DMS79 (cell line): ENCODE measurements around the gene FCRLB.
"Not testable (repeated sequence)": the region's sequence is repeated elsewhere in the genome, so short reads cannot be mapped to it uniquely, and the experiment has no call there.

Experiments
- DNase-seq: peaks from one replicate; lab custom pipeline; 2025; lab: John Stamatoyannopoulos, UW

Gene FCRLB, protein sequence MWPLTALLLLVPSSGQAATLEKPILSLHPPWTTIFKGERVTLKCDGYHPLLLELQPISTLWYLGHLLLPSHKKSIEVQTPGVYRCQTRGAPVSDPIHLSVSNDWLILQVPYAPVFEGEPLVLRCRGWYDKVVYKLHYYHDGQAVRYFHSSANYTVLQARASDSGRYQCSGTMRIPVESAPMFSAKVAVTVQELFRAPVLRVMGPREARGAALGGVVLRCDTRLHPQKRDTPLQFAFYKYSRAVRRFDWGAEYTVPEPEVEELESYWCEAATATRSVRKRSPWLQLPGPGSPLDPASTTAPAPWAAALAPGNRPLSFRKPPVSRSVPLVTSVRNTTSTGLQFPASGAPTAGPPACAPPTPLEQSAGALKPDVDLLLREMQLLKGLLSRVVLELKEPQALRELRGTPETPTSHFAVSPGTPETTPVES

DNA sequence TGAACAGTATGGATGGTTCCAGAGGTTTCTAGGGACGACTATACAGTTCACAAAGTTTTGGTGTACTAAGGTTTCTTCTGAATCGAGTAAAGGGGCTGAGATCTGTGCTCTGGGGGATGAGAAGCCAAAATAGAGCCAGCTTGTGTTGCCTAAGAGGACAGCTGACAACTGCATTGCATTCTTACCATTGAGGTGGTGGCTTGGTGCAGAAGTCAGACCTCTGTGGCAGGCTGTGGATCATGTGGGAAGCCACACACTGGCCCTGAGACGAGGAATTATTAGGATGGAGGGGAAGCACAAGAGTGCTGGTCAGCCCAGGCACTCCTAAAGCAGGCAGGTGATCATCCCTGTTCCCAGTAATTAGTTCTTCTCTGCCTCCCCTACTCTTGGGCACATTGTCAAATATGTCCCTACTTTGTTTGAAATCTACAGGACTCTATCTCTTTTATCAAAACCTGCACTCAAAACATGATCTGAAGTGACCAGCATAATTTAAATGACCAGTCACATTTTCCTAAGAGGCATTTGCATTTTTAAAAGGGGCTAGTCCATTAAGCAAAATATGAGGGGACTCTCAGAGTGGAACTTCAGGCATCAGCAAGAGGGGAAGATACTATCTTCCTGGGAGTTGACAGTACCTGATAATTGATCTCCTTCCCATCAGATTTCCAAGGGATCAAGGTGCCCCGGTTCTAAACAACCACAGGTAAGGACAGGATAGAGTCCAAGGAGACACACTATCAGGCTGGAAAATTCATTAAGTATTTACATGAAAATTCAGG lies at the start of gene FCRLB:
Gene FCRLB, plus strand, starts transcription at position 589 of the 782 bp plus-strand sequence. CDS start 1,129 bp downstream, outside the sequence.
- no peak for DNase-seq

DNA sequence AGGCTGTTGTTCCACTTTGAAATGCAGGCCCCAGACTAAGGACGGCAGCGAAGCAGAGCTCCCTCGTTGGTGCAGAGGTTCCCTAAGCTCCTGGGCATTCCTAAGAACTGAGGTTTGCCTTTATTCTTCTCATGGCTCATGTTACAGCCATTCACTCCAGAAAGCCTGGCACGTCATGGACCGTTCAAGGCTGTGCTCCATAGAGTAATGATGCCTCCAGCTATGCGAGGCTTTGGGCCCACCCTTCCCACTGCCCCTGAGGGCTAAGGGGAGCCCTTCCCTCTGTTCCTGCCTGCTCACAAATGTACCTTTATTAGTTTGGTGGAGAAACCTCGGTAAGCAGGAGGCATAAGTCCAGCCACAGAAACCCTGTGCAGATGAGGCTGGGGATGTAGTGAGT lies 47.9 kb upstream of the FCRLB start:
- DNase-seq: not testable (repeated sequence)

DNA sequence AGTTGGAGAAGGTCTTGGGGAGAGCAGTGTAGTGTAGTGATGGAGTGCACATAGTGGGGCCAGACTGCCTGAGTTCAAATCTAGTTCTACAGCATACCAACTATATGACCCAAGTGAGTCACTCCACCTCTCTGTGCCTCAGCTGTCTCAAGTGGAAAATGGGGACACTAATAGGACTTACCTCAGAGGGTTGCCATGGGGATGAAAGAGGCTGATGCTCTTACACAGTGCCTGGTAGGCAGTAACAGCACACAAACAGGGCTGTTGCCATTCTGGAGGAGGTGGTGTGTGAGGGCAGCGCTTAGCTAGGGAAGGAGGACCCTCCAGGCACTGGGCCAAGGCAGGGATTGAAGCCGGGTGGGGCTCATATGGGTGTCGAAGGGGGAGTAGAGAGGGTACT lies 46.9 kb upstream of the FCRLB start:
- not testable (repeated sequence) for DNase-seq

DNA sequence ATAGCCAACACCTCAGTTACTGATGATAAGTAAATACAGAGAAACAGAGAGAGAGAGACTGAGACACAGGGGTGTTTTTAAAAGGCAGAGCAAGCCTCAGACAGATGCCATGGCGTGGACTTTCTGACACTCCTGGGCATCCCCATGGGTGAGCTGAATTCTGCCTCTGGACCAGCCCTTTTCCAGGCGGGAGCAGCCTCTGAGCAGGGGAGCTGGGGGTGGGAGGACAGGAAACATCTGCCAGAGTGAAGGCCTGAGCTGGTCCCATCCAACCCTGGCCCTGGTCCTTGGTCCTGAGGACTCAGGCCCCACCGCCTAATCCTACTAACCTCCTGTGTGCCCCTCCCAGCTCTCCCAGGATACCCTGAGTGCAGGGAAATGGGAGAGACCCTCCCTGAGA lies 46.4 kb upstream of the FCRLB start:
- not testable (repeated sequence) for DNase-seq

DNA sequence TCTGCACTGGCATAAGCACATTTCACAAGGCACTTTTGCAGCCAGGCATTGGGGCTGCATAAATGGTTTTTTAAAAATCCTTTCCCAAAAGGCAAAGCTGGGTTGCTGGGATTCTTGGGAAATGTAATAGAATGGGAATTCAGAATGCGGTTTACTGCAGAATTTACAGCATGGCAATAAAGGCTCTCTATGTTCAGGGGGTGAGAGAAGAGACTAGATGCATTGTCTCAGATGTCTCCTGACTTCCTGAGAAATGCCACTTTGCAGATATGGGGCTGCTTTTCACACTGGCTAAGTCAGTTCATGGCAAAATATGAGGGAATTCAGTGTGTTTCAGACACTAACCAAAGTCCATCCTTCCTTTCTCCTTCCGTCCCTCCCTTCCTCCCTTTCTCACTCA lies 44.9 kb upstream of the FCRLB start:
- no peak for DNase-seq

DNA sequence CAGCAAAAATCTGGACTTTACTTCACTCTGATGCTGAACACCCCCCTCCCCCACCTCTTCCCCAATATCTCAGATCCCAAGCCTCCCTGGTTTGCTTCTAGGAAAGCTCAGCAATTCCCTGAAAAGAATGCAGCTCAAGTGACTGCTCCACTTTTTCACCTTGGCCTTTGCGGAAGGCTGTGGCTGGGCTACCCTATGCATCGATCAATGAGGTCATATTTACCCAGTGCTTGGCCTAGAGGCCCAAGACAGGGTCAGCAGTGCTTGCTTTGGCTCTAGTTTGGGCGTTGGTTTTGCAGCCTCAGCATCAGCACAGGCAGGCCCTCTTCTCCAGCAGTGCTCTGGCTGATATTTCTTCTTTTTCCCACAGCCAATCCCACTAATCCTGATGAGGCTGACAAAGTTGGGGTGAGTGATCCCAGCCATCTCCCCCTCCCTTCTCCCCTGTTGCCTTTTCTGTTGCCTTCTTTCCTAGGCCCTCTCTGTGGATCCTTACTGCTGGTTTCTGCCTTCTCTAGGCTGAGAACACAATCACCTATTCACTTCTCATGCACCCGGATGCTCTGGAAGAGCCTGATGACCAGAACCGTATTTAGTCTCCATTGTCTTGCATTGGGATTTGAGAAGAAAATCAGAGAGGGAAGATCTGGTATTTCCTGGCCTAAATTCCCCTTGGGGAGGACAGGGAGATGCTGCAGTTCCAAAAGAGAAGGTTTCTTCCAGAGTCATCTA lies 44.2 kb upstream of the FCRLB start:
- DNase-seq: no peak

DNA sequence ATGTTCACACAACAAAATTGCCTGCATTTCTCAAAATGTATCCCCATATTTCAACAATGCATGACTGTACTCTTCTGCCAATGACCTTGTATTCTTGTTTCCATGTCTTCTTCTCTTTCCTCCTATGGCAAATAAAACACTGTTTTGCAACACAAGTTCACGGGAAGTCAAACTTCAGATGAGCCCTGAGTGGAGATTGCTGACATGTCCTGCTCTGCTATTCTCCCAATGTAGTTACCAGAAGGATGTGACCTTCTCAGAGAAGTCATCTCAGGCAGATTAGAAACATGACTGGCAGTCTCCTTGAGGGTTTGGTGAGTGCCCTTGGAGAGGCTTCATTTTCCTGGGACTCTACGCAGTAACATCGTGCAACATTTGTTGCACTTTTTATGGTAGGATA lies 42.8 kb upstream of the FCRLB start:
- no peak for DNase-seq

DNA sequence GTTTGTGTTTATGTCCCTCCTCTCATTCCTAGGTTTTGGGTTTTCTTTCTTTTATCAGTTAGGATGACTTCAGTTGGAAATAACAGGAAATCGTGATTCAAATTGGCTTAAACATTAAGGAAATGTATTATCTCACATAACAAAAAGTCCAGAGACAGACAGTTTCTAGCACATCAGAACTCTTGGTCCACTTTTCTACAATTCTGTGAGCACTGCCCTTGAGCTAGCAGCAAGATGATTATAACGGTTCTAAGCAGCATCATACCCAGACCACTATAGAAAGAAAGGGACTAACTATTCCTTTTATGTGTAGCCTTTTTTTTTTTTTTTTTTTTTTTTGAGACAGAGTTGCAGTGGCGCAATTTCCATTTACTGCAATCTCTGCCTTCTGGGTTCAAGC lies 39.5 kb upstream of the FCRLB start:
- no peak for DNase-seq

DNA sequence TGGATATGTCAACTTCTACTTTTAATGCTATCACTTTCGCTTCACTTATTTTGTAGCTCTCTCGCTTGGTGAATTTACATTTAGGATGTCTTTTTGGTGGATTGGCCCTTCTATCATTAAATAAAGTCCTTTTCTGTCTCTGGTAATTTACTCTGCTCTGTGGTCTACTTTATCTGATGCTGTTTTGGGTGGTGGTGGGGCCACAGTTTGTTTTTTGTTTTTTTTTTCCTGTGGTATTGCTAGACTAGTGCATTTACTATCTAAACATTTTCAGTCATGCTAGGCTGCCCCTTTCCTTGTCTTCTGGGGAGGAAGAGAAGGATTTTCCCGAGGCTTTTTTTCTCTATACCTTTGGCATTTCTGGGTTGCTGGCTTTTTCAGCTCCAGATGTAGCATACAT lies 32.4 kb upstream of the FCRLB start:
- no peak for DNase-seq

DNA sequence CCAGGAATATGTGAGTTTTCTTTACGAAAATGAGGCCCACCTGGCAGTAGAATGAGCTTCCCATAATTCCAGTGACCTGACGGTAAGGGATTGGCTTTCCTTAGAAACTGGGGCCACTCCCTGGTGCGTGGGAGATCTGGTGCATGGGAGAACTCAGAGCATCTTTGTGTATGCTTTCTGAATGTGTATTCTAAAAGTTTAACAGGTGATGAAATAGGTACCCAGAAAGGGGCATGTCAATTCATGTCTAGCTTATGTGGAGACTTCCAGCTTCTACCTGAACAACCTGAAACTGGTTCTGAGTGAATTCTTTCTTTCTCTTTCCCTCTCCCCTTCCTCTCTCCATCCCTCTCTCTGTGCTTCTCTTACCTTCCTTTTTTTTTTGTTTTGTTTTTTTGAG lies 29.5 kb upstream of the FCRLB start:
- no peak for DNase-seq

DNA sequence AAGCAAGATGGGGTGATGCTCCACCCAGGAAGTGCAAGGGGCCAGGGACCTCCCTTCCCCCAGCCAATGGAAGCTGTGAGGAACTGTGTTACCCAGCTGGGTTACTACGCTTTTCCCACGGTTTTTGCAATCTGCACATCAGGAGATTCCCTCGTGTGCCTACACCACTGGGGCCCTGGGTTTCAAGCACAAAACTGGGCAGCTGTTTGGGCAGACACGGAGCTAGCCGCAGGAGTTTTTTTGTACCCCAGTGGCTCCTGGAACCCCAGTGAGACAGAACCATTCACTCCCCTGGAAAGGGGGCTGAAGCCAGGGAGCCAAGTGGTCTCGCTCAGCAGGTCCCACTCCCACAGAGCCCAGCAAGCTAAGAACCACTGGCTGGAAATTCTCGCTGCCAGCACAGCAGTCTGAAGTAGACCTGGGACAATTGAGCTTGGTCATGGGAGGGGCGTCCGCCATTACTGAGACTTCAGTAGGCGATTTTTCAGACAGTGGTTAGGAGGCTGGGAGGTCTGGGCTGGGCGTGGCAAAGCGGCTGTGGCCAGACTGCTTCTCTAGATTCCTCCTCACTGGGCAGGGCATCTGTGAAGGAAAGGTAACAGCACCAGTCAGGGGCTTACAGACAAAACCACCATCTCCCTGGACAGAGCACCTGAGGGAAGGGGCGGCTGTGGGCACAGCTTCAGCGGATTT lies 28.2 kb upstream of the FCRLB start:
- DNase-seq: not testable (repeated sequence)

DNA sequence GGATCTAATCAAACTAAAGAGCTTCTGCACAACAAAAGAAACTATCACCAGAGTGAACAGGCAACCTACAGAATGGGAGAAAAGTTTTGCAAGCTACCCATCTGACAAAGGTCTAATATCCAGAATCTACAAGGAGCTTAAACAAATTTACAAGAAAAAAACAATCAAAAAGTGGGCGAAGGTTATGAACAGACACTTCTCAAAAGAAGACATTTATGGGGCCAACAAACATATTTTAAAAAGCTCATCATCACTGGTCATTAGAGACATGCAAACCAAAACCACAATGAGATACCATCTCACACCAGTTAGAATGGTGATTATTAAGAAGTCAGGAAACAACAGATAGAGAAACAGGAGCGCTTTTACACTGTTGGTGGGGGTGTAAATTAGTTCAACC lies 23.0 kb upstream of the FCRLB start:
- DNase-seq: not testable (repeated sequence)

DNA sequence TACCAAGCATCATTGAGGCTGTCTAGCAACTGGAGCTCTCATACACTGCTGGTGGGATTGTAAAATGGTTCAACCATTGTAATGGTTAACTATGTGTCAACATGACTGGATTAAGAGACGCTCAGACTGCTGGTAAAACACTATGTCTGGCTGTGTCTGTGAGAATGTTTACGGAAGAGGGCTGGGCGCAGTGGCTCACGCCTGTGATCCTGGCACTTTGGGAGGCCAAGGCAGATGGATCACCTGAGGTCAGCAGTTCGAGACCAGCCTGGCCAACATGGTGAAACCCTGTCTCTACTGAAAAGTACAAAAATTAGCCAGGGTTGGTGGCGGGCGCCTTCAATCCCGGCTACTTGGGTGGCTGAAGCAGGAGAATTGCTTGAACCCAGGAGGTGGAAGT lies 19.1 kb upstream of the FCRLB start:
- DNase-seq: no peak

DNA sequence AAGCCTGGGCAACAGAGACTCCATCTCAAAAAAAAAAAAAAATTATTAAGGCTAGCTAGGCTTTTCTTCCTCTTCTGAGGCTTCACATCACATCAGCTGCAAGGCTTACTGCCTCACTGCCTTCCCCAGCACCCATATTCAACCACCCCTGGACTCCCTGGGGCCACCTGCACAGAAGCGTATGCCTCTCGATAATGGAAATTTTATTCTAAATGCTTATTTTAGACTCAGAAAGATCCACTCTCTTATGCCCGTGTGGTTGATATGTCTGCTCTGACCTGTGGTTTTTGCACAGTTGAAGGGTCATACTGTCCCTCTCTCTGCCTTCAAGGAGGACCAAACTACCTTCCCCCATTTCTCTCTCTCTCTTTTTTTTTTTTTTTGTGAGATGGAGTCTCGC lies 15.8 kb upstream of the FCRLB start:
- DNase-seq: no peak

DNA sequence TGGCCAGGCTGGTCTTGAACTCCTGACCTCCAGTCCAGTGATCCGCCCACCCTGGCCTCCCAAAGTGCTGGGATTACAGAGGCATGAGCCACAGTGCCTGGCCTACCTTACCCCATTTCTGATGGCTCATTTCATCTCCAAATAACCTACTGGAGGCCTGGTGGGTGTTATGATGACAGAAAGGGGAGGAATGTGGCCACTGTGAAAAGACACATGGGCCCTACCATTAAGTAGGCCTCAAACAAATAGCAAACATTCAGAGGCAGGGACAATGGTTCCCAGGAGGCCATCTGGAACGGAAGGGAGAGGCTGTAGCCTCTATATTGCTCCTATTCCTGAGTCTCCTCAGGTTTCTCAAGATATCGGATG lies 15.2 kb upstream of the FCRLB start:
- DNase-seq: no peak

DNA sequence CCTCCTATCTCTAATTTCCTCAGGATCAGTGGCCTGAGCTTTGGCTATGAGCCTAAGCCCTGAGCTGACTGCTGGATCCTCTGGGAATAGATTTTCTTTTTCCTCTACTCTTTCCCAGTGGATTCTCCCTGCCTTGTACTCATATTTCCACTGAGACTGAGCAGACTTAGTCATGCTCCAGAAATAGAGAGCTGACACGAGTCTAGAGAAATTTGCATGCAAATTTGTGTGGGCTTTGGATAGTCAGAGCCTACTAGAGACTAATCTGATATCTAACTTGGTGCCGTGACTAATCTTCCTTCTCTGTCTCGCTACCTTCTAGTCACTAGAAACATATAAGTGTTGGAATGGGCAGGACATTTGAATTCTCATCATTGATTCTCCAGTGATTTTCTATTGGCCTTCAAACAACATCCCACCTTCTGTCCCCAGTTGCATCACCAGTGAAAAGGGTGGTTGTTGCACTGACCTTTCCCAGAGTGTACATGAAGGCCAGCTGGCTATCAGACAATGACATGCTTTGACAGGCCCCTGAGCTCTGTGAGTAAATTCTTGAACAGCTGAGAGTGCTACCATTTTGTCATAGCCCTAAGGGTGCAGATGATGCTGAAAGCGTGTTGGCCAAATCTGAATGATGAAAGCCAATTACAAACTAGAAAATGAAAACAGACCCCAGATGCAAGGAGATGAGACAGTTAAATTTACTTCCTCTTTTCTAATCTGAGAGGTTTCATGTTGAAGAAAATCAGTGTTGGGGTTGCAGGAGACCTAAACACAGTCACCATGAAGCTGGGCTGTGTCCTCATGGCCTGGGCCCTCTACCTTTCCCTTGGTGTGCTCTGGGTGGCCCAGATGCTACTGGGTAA lies 14.6 kb upstream of the FCRLB start, which contains the start of gene FCRLA:
Gene FCRLA, plus strand, starts transcription at position 748 of the 866 bp plus-strand sequence. Its CDS starts 36 bp downstream, at position 784.
- DNase-seq: no peak

DNA sequence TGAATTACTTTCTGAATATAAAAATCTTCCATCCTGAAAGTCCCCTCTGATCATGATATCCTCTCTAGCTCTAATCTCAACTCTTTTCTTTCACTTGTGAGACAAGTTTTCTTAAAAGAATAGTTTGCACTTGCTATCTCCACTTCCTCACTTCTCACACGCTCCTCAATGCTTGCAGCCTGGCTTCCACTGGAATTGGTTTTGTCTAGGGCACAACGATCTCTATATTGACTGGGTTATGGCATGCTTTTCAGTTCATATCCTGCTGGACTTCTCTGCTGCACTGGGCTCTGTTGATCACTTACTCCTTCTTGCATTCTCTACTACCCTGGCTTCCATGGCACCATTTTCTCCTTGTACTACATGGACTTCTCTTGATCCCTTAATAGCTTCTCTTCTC lies 13.8 kb upstream of the FCRLB start:
- DNase-seq: no peak

DNA sequence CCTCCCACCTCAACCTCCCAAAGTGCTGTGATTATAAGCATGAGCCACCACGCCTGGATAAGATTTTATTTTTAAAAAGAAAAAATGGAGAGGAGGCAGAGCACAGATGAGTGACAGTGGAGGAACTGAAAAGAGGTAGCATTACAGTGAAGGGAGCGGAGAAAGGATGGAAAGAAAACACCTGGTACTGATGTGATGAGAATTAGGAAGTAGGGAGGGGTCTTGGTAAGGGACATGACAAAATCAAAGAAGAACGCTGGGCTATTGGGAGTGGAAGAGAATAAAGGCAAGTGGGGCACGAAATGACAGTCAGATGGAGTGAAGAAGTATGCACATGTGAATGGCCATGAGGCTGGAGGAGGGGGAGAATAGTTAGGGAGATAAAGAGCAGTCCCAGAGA lies 12.0 kb upstream of the FCRLB start:
- no peak for DNase-seq

DNA sequence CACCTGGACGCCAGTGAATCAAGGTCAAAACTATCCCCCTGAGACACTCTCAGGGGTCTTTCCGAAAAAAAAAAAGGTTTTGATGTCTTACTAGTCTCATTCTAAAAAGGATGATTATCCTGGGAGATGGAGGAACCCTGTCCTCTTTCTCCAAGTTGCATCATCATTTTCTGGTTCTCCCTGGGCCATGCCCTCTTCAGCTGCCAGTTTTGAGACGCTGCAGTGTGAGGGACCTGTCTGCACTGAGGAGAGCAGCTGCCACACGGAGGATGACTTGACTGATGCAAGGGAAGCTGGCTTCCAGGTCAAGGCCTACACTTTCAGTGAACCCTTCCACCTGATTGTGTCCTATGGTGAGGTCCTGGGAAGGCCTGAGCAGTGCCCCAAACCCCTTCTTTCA lies 10.8 kb upstream of the FCRLB start:
- DNase-seq: no peak

DNA sequence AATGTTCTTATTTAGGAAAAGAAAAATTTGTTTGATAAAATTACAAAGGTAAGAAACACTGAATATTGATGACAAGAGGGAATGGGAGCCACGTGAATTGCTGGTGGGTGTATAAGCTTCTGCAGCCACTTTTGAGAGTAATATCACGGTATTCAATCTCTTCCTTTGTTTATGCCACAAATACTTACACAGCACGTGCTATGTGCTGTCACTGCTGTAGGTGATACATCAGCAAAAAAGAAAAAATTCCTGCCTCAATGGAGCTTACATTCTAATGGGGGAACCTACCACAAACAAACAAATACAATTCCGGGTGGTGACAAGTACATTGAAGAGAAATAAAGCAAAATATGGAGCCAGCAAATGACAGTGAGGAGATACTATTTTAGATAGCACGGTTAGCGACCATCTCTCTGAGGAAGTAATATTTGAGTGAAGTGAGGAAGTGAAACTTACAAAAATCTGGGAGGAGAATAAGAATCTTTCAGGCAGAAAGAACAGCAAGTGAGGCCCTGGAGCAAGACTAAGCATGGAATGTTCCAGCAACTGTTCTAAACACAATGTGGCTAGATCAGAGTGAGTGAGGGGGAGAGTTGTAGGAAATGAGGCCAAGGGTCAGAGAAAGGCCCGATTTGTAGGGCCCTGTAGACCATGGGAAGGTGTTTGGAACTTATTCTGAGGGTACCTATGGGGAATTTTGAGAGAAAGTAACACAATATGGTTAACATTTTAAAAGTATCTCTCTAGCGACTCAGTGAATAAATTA lies 2.6 kb upstream of the FCRLB start:
- no peak for DNase-seq
